ENCODE data around the gene POTEI.
"Not testable (repeated sequence)": the region's sequence is repeated elsewhere in the genome, so short reads cannot be mapped to it uniquely, and the experiment has no call there.

DNA sequence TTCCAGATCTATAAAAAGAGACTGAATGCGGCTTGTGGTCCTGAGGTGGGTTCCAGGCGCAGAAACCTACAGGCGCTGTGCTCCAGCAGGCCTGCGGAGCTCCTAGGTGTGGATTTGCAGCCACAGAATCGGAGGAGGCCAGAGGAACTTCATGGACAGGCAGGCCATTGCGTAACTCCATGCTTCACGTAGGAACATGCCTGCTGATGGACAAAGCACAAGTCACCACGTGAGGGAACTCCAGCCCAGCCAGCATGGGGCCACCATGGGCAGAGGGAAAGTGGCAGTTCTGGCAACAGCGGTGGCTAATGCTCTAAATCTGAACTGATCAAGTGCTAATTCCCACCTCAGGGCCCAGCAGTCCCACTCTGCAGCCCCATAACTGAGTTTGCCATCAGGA is 29.1 kb upstream of the POTEI start:
- not testable (repeated sequence) for TF ChIP-seq POLR2A (IDR thresholded peaks at IDR 0.05)
- TF ChIP-seq, protein P1, sequence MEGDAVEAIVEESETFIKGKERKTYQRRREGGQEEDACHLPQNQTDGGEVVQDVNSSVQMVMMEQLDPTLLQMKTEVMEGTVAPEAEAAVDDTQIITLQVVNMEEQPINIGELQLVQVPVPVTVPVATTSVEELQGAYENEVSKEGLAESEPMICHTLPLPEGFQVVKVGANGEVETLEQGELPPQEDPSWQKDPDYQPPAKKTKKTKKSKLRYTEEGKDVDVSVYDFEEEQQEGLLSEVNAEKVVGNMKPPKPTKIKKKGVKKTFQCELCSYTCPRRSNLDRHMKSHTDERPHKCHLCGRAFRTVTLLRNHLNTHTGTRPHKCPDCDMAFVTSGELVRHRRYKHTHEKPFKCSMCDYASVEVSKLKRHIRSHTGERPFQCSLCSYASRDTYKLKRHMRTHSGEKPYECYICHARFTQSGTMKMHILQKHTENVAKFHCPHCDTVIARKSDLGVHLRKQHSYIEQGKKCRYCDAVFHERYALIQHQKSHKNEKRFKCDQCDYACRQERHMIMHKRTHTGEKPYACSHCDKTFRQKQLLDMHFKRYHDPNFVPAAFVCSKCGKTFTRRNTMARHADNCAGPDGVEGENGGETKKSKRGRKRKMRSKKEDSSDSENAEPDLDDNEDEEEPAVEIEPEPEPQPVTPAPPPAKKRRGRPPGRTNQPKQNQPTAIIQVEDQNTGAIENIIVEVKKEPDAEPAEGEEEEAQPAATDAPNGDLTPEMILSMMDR (IDR thresholded peaks at IDR 0.05) = not testable (repeated sequence)

All from esophagus squamous epithelium (tissue), 4 donors.